Uterus (tissue), 2 donors: ENCODE data around the gene RARRES2.

ENCODE experiments used
- CTCF ChIP-seq, 4 experiments: fragments of 200-600 bp in 2 of 4; fragments of 450-650 bp in 2 of 4; sonication (generic) in 2 of 4; IDR thresholded peaks; one replicate each; pipeline ENCODE4 v1.5.1; 2016 to 2019; ENCODE audit warnings: antibody characterized with exemption in 4 of 4, mild to moderate bottlenecking in 2 of 4, moderate library complexity in 1 of 4
- POLR2A ChIP-seq, 2 donors: fragments of 450-650 bp; IDR thresholded peaks; one replicate each; pipeline ENCODE4 v1.6.1; 2016; ENCODE audit warnings: antibody characterized with exemption in 2 of 2, mild to moderate bottlenecking in 1 of 2, moderate library complexity in 1 of 2

GRCh38 chr7:150345012-150345411, 3.6 kb upstream of the RARRES2 start:
- TF ChIP-seq CTCF (IDR thresholded peaks at IDR 0.05) (no peak), POLR2A (IDR thresholded peaks at IDR 0.05) (no peak)
